GM18861 (cell line): ENCODE data around the gene ATP6V1C2.
A peak's percentile ranks its signal among the peaks of the same experiment; 100 is the strongest.

ENCODE experiments used
- ATAC-seq: cut with Tn5 transposase; IDR thresholded peaks from one replicate; pipeline ENCODE4 v1.9.1; 2021; ENCODE audit not compliant: unreplicated experiment

The ATP6V1C2 gene

GRCh38 chr2:10721396-10722251 lies at the start of gene ATP6V1C2:
Gene ATP6V1C2 (plus strand): TSS chr2:10721630. CDS start chr2:10722850, 1,220 bp downstream.
- no peak for ATAC-seq

- no peak for ATAC-seq
Measured at GRCh38 chr2:10675131-10675530, 46.3 kb upstream of the ATP6V1C2 start.

- no peak for ATAC-seq
Measured at GRCh38 chr2:10678225-10678624, 43.2 kb upstream of the ATP6V1C2 start.

- ATAC-seq, result no peak
Measured at GRCh38 chr2:10680214-10680613, 41.2 kb upstream of the ATP6V1C2 start.

- no peak for ATAC-seq
Measured at GRCh38 chr2:10680957-10681356, 40.5 kb upstream of the ATP6V1C2 start.

- ATAC-seq, result no peak
Measured at GRCh38 chr2:10686176-10686730, 35.2 kb upstream of the ATP6V1C2 start.

GRCh38 chr2:10688921-10689807 lies 32.3 kb upstream of the ATP6V1C2 start:
- ATAC-seq, result peak; percentile 15

GRCh38 chr2:10691521-10691920 lies 29.9 kb upstream of the ATP6V1C2 start:
- ATAC-seq, result no peak

GRCh38 chr2:10700078-10700803 lies 21.2 kb upstream of the ATP6V1C2 start:
- no peak for ATAC-seq

GRCh38 chr2:10704034-10704594 lies 17.3 kb upstream of the ATP6V1C2 start:
- ATAC-seq, result no peak

GRCh38 chr2:10706033-10706432 lies 15.4 kb upstream of the ATP6V1C2 start:
- ATAC-seq, result no peak

GRCh38 chr2:10707831-10708230 lies 13.6 kb upstream of the ATP6V1C2 start:
- ATAC-seq, result no peak

GRCh38 chr2:10709290-10709939 lies 12.0 kb upstream of the ATP6V1C2 start:
- ATAC-seq, result no peak

- ATAC-seq, result no peak
Measured at GRCh38 chr2:10712185-10712809, 9.1 kb upstream of the ATP6V1C2 start.

GRCh38 chr2:10716581-10716980 lies 4.8 kb upstream of the ATP6V1C2 start:
- no peak for ATAC-seq

- no peak for ATAC-seq
Measured at GRCh38 chr2:10717628-10718027, 3.8 kb upstream of the ATP6V1C2 start.

- ATAC-seq, result no peak
Measured at GRCh38 chr2:10720306-10720705, 1.1 kb upstream of the ATP6V1C2 start.

- ATAC-seq, result no peak
Measured at GRCh38 chr2:10720947-10721395, 459 bp upstream of the ATP6V1C2 start.

GRCh38 chr2:10722252-10722825 lies 909 bp downstream of the ATP6V1C2 start:
- no peak for ATAC-seq
